ENCODE data around the gene FLCN. TPM values are rescaled to one million over a fixed set of nuclear protein-coding genes. Genes with fewer than 3 reads are reported as not detected.
"Not testable (repeated sequence)": the region's sequence is repeated elsewhere in the genome, so short reads cannot be mapped to it uniquely, and the experiment has no call there.

The FLCN gene
- total RNA-seq, 1 experiment from 2014 or later: 71.6 TPM

DNA sequence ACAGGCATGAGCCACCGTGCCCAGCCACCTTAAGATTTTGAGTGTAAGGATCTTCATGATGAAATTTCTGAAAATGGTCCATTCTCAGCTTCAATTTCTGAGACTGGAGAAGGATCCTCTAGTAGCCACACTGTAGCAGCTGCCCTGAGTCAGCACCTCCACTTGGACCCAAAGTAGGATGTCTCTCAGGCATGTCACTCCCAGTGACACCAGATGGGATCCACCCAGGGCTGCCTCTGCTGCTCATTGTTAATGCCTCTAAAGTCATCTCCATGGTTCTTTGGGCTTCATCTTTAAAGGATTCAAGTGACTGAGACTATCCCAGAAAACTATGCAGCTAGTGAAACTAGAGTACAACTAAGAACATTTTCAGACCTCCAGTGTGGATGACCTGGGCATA is 38.7 kb downstream of the FLCN start:
- CTCF ChIA-PET: no interaction called here
- POLR2A ChIA-PET: interaction anchor here (0.6 kb wide), 1 partner anchor 609 kb away, joined by 6 read pairs; no protein-coding TSS in a partner anchor
- Histone ChIP-seq H3K27me3 (ENCODE audit: control insufficient read depth, insufficient read depth, low read length) (no peaks in the 10 kb centered on the region), H3K4me1 (ENCODE audit: control insufficient read depth, insufficient read depth, low read length) (no peaks in the 10 kb centered on the region), H3K27ac (ENCODE audit: low read length) (no peak overlapping the region), H3K36me3 (ENCODE audit: control insufficient read depth, insufficient read depth, low read length) (no peaks in the 10 kb centered on the region), H3K4me3 (ENCODE audit: low read depth in 2 of 2, low read length in 2 of 2) (no peak overlapping the region), H3K9me3 (ENCODE audit: control insufficient read depth, insufficient read depth, low read depth, low read length) (no peaks in the 10 kb centered on the region)
- DNase-seq (ENCODE audit: low read depth, low spot score): no peak
- TF ChIP-seq POLR2AphosphoS5 (IDR thresholded peaks at IDR 0.05; ENCODE audit: low read depth, low read length) (no peak), TCF7L2 (IDR thresholded peaks at IDR 0.05; ENCODE audit: low read depth, low read length) (no peak), SIN3A (IDR thresholded peaks at IDR 0.05; ENCODE audit: borderline replicate concordance, insufficient read depth, low read depth, low read length) (no peak)
- TF ChIP-seq, protein P1, sequence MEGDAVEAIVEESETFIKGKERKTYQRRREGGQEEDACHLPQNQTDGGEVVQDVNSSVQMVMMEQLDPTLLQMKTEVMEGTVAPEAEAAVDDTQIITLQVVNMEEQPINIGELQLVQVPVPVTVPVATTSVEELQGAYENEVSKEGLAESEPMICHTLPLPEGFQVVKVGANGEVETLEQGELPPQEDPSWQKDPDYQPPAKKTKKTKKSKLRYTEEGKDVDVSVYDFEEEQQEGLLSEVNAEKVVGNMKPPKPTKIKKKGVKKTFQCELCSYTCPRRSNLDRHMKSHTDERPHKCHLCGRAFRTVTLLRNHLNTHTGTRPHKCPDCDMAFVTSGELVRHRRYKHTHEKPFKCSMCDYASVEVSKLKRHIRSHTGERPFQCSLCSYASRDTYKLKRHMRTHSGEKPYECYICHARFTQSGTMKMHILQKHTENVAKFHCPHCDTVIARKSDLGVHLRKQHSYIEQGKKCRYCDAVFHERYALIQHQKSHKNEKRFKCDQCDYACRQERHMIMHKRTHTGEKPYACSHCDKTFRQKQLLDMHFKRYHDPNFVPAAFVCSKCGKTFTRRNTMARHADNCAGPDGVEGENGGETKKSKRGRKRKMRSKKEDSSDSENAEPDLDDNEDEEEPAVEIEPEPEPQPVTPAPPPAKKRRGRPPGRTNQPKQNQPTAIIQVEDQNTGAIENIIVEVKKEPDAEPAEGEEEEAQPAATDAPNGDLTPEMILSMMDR (IDR thresholded peaks at IDR 0.05): no peak
- TF ChIP-seq, protein P2, sequence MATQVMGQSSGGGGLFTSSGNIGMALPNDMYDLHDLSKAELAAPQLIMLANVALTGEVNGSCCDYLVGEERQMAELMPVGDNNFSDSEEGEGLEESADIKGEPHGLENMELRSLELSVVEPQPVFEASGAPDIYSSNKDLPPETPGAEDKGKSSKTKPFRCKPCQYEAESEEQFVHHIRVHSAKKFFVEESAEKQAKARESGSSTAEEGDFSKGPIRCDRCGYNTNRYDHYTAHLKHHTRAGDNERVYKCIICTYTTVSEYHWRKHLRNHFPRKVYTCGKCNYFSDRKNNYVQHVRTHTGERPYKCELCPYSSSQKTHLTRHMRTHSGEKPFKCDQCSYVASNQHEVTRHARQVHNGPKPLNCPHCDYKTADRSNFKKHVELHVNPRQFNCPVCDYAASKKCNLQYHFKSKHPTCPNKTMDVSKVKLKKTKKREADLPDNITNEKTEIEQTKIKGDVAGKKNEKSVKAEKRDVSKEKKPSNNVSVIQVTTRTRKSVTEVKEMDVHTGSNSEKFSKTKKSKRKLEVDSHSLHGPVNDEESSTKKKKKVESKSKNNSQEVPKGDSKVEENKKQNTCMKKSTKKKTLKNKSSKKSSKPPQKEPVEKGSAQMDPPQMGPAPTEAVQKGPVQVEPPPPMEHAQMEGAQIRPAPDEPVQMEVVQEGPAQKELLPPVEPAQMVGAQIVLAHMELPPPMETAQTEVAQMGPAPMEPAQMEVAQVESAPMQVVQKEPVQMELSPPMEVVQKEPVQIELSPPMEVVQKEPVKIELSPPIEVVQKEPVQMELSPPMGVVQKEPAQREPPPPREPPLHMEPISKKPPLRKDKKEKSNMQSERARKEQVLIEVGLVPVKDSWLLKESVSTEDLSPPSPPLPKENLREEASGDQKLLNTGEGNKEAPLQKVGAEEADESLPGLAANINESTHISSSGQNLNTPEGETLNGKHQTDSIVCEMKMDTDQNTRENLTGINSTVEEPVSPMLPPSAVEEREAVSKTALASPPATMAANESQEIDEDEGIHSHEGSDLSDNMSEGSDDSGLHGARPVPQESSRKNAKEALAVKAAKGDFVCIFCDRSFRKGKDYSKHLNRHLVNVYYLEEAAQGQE (IDR thresholded peaks at IDR 0.05; ENCODE audit: insufficient read depth in 1 of 2, low read depth in 2 of 2, low read length in 1 of 2): no peak
- peak; percentile 50; the same call in 1 of the 2 replicates for ATAC-seq
- no TSS peak for BruUV-seq (replicated peaks)
- in situ Hi-C loops (cut with HindIII; ENCODE audit: low pct_unique_long_range_greater_than_20kb, low sequenced_read_pairs) (no loop called here), intact Hi-C loops (cut with micrococcal nuclease; ENCODE audit: unreplicated experiment) (loop anchor here (10.0 kb wide), 1 partner anchor 203 kb away; no protein-coding TSS in a partner anchor)

DNA sequence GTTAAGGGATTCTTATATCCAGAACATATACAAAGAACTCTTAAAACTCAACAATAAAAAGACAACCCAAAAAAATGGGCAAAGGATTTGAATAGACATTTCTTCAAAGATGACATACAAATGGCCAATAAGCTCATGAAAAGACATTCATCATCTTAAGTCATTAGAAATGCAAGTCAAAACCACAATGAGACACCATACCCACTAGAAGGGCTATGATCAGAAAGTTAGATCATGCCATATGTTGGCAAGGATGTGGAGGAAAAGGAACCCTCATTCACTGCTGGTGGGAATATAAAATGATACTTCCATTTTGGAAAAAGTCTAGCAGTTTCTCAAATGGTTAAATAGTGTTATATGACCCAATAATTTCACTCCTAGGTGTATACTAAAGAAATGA is 40.2 kb downstream of the FLCN start:
- ChIA-PET POLR2A (no interaction called here), CTCF (no interaction called here)
- no peaks in the 10 kb centered on the region for H3K27me3 ChIP-seq (ENCODE audit: control insufficient read depth, insufficient read depth, low read length)
- no peak for ATAC-seq
- TF ChIP-seq TCF7L2 (IDR thresholded peaks at IDR 0.05; ENCODE audit: low read depth, low read length): no peak
- TF ChIP-seq, protein P2 (IDR thresholded peaks at IDR 0.05; ENCODE audit: insufficient read depth in 1 of 2, low read depth in 2 of 2, low read length in 1 of 2): no peak
- no peak for TF ChIP-seq POLR2AphosphoS5 (IDR thresholded peaks at IDR 0.05; ENCODE audit: low read depth, low read length)
- TF ChIP-seq SIN3A (IDR thresholded peaks at IDR 0.05; ENCODE audit: borderline replicate concordance, insufficient read depth, low read depth, low read length): no peak
- TF ChIP-seq, protein P1 (IDR thresholded peaks at IDR 0.05): no peak
- no peaks in the 10 kb centered on the region for H3K9me3 ChIP-seq (ENCODE audit: control insufficient read depth, insufficient read depth, low read depth, low read length)
- H3K36me3 ChIP-seq (ENCODE audit: control insufficient read depth, insufficient read depth, low read length): no peaks in the 10 kb centered on the region
- BruUV-seq (replicated peaks): no TSS peak
- H3K27ac ChIP-seq (ENCODE audit: low read length): no peak overlapping the region
- intact Hi-C loops (cut with micrococcal nuclease; ENCODE audit: unreplicated experiment) (loop anchor here (10.0 kb wide), 1 partner anchor 202 kb away; no protein-coding TSS in a partner anchor), in situ Hi-C loops (cut with HindIII; ENCODE audit: low pct_unique_long_range_greater_than_20kb, low sequenced_read_pairs) (no loop called here)
- no peaks in the 10 kb centered on the region for H3K4me1 ChIP-seq (ENCODE audit: control insufficient read depth, insufficient read depth, low read length)
- no peak for DNase-seq (ENCODE audit: low read depth, low spot score)
- H3K4me3 ChIP-seq (ENCODE audit: low read depth in 2 of 2, low read length in 2 of 2): no peak overlapping the region

DNA sequence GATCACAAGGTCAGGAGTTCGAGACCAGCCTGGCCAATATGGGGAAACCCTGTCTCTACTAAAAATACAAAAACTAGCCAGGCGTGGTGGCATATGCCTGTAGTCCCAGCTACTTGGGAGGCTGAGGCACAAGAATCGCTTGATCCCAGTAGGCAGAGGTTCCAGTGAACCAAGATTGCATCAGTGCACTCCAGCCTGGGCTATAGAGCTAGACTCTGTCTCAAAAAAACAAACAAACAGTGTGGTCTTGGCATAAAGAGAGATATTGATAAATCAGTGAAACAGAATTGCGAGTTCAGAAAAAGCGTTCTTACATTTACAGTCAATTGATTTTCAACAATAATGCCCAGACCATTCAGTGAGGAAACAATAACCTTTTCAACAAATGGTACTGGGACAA is 41.5 kb downstream of the FLCN start:
- H3K9me3 ChIP-seq (ENCODE audit: control insufficient read depth, insufficient read depth, low read depth, low read length); H3K4me3 ChIP-seq (ENCODE audit: low read depth in 2 of 2, low read length in 2 of 2); H3K27ac ChIP-seq (ENCODE audit: low read length); ATAC-seq; BruUV-seq (replicated peaks); in situ Hi-C loops (cut with HindIII; ENCODE audit: low pct_unique_long_range_greater_than_20kb, low sequenced_read_pairs); H3K27me3 ChIP-seq (ENCODE audit: control insufficient read depth, insufficient read depth, low read length); DNase-seq (ENCODE audit: low read depth, low spot score); H3K4me1 ChIP-seq (ENCODE audit: control insufficient read depth, insufficient read depth, low read length); H3K36me3 ChIP-seq (ENCODE audit: control insufficient read depth, insufficient read depth, low read length); POLR2A ChIA-PET: not testable (repeated sequence)
- intact Hi-C loops (cut with micrococcal nuclease; ENCODE audit: unreplicated experiment): loop anchor here (10.0 kb wide), 1 partner anchor 201 kb away; no protein-coding TSS in a partner anchor
- CTCF ChIA-PET: interaction anchor here (0.7 kb wide), 1 partner anchor 222 kb away, joined by 9 read pairs; no protein-coding TSS in a partner anchor

Data from Panc1 (cell line).